HepG2 (cell line): ENCODE data around the gene KRTAP10-9. TPM values are rescaled to one million over a fixed set of nuclear protein-coding genes. Genes with fewer than 3 reads are reported as not detected.

Experiments
- ATAC-seq: fragments of 200-7000 bp; cut with Tn5 transposase; 3 replicates; pipeline ENCODE4 v1.9.1; 2020; ENCODE audit warnings: mild to moderate bottlenecking, moderate library complexity
- BruUV-seq: library from RNA; stranded (reverse); fragments of 400-500 nt; replicated peaks from 2 replicates; lab custom pipeline; 2021; lab: Mats Ljungman, UMichigan
- CTCF ChIA-PET: fragments of 300-600 bp; formaldehyde crosslinking; extraction: SDS; loops from one replicate; lab custom pipeline; 2021; ENCODE audit warnings: low total read pairs, inconsistent platforms, low intra/inter-chr PET ratio; lab: Yijun Ruan, JAX
- POLR2A ChIA-PET: fragments of 350-600 bp; sonication (Branson Sonifier 250); formaldehyde crosslinking; loops from one replicate; lab custom pipeline; 2020; ENCODE audit warnings: antibody characterized with exemption, inconsistent platforms; lab: Yijun Ruan, JAX
- DNase-seq: peaks from one replicate; pipeline ENCODE4 v3.0.0-alpha.2; 2015; ENCODE audit warnings: low spot score
- FAIRE-seq: peaks from 3 replicates; lab custom pipeline; 2011; peaks lifted over from hg19 to GRCh38; lab: Jason Lieb, UNC
- H2AFZ ChIP-seq: one replicate; pipeline ENCODE4 v1.6.1; 2011; ENCODE audit warnings: low read length, inconsistent platforms
- H3K27ac ChIP-seq: fragments of 300-600 bp; 3 replicates; pipeline ENCODE4 v1.8.0; 2011; ENCODE audit warnings: mixed run types, mild to moderate bottlenecking, mixed read lengths, low read length, inconsistent platforms; ENCODE audit not compliant: insufficient read depth; ENCODE audit errors: extremely low read length
- H3K27me3 ChIP-seq, 2 experiments: fragments of 200-600 bp in 1 of 2; 2 replicates in 1 of 2; 3 replicates in 1 of 2; pipeline versions ENCODE4 v1.6.0 to v1.8.0; 2011; ENCODE audit warnings: low read length in 2 of 2, mild to moderate bottlenecking in 2 of 2, moderate library complexity in 2 of 2, inconsistent platforms in 1 of 2; ENCODE audit not compliant: insufficient read depth in 2 of 2, control insufficient read depth in 1 of 2
- H3K36me3 ChIP-seq, 2 experiments: fragments of 200-600 bp in 1 of 2; replicated peaks in 1 of 2; 2 replicates in 1 of 2; 3 replicates in 1 of 2; pipeline versions ENCODE4 v1.5.1 to v1.8.0; 2011; ENCODE audit warnings: low read length in 2 of 2, inconsistent platforms in 1 of 2; ENCODE audit not compliant: insufficient read depth in 2 of 2, control insufficient read depth in 1 of 2
- H3K4me1 ChIP-seq: 2 replicates; pipeline ENCODE4 v1.5.1; 2012; ENCODE audit warnings: low read length, inconsistent platforms; ENCODE audit not compliant: insufficient read depth
- H3K4me2 ChIP-seq: 2 replicates; pipeline ENCODE4 v1.6.0; 2011; ENCODE audit warnings: low read depth, low read length, inconsistent platforms
- H3K4me3 ChIP-seq, 3 experiments: fragments of 200-600 bp in 1 of 3; sonication (generic), shearing (Covaris generic) in 1 of 3; replicated peaks in 1 of 3; 2 replicates each; pipeline ENCODE4 v1.5.1; 2011 to 2016; ENCODE audit warnings: low read length in 3 of 3, inconsistent platforms in 2 of 3, low read depth in 2 of 3, mild to moderate bottlenecking in 2 of 3, control low read depth in 1 of 3, mixed read lengths in 1 of 3; ENCODE audit not compliant: insufficient read depth in 1 of 3
- H3K79me2 ChIP-seq: one replicate; pipeline ENCODE4 v1.6.1; 2011; ENCODE audit warnings: low read length, inconsistent platforms; ENCODE audit not compliant: insufficient read depth
- H3K9ac ChIP-seq: 2 replicates; pipeline ENCODE4 v1.6.0; 2011; ENCODE audit warnings: mild to moderate bottlenecking, low read depth, low read length, inconsistent platforms; ENCODE audit not compliant: insufficient read depth
- H3K9me3 ChIP-seq: 2 replicates; pipeline ENCODE4 v1.5.1; 2012; ENCODE audit warnings: mild to moderate bottlenecking, low read length
- H4K20me1 ChIP-seq: 2 replicates; pipeline ENCODE4 v1.6.0; 2011; ENCODE audit warnings: inconsistent platforms, mild to moderate bottlenecking, low read length, moderate library complexity; ENCODE audit not compliant: insufficient read depth
- IRF2 ChIP-seq: IDR thresholded peaks from 2 replicates; pipeline ENCODE4 v1.6.1; 2018; ENCODE audit warnings: missing genetic modification reagents, missing compliant biosample characterization
- MTA1 ChIP-seq: sonication (generic); formaldehyde crosslinking; IDR thresholded peaks from 2 replicates; pipeline ENCODE4 v1.4.0; 2020; ENCODE audit warnings: missing genetic modification reagents, mild to moderate bottlenecking, borderline replicate concordance
- NFIB ChIP-seq: sonication (generic); formaldehyde crosslinking; IDR thresholded peaks from 2 replicates; pipeline ENCODE4 v1.9.0; 2021; ENCODE audit warnings: missing genetic modification reagents, mild to moderate bottlenecking, borderline replicate concordance
- PCBP1 ChIP-seq: fragments of 200-400 bp; formaldehyde crosslinking; IDR thresholded peaks from 2 replicates; pipeline ENCODE4 v1.6.1; 2017; ENCODE audit warnings: mild to moderate bottlenecking, low read depth, low read length, borderline replicate concordance
- TRIM24 ChIP-seq: sonication (generic); formaldehyde crosslinking; IDR thresholded peaks from 2 replicates; pipeline ENCODE4 v1.8.0; 2022; ENCODE audit warnings: mild to moderate bottlenecking, missing genetic modification reagents
- ZNF468 ChIP-seq: sonication (generic); formaldehyde crosslinking; IDR thresholded peaks from 2 replicates; pipeline ENCODE4 v1.8.0; 2022; ENCODE audit warnings: mild to moderate bottlenecking, moderate library complexity, missing genetic modification reagents
- WGBS: methylation state at CpG from one replicate; pipeline ENCODE4 v1.1.6; 2017; ENCODE audit warnings: low lambda C conversion rate; 5-methylcytosine and 5-hydroxymethylcytosine counted together
- in situ Hi-C: cut with HindIII; loops from 2 replicates; pipeline ENCODE4 v1.10.0; 2017; ENCODE audit warnings: low pct_unique_long_range_greater_than_20kb; ENCODE audit not compliant: extremely low pct_ligation_motif_present
- intact Hi-C: fragments of 100-400 bp; cut with micrococcal nuclease; formaldehyde crosslinking; loops from one replicate; pipeline ENCODE4 v1.10.0; 2022; ENCODE audit not compliant: unreplicated experiment
- polyA plus RNA-seq, 8 experiments: library from polyadenylated mRNA; depleted of rRNA in 3 of 8; stranded (reverse) in 7 of 8; unstranded in 1 of 8; fragments of >200 nt; fragmentation: Illumina TruSeq in 4 of 8; extraction: Trizol in 4 of 8; gene quantifications; 2 replicates each; pipeline versions ENCODE4 v1.2.1 to v1.2.3, GENCODE V29; 2011 to 2016; ENCODE audit warnings: low read depth in 4 of 8, missing spikeins in 1 of 8, mixed read lengths in 1 of 8; ENCODE audit not compliant: insufficient read depth in 1 of 8
- total RNA-seq, 5 experiments: library from RNA; depleted of rRNA; stranded (reverse); fragments of >200 nt; fragmentation: Illumina TruSeq; extraction: Trizol; gene quantifications; 2 replicates each; pipeline ENCODE4 v1.2.3, GENCODE V29; 2016; ENCODE audit warnings: low read depth in 1 of 5
- TF ChIP-seq, protein P1 (sequence below): IDR thresholded peaks from 2 replicates; pipeline ENCODE4 v1.6.1; 2012; ENCODE audit warnings: inconsistent platforms
- TF ChIP-seq, protein P2 (sequence below): sonication (generic); formaldehyde crosslinking; IDR thresholded peaks from 2 replicates; pipeline ENCODE4 v1.8.1; 2023; ENCODE audit warnings: mild to moderate bottlenecking, inconsistent platforms, moderate library complexity, missing genetic modification reagents, borderline replicate concordance
- TF ChIP-seq, protein P3 (sequence below): sonication (generic); formaldehyde crosslinking; conservative IDR thresholded peaks from 2 replicates; pipeline ENCODE4 v1.8.0; 2022; ENCODE audit warnings: missing genetic modification reagents
- TF ChIP-seq, protein P4 (sequence below): sonication (generic); formaldehyde crosslinking; conservative IDR thresholded peaks from 2 replicates; pipeline ENCODE4 v1.5.0; 2020; ENCODE audit warnings: missing genetic modification reagents

KRTAP10-9 gene
- total and polyA plus RNA-seq, 2 of the 13 experiments (the other 11 are each of a cell fraction or from before 2014, with no cell fraction given): not detected

DNA sequence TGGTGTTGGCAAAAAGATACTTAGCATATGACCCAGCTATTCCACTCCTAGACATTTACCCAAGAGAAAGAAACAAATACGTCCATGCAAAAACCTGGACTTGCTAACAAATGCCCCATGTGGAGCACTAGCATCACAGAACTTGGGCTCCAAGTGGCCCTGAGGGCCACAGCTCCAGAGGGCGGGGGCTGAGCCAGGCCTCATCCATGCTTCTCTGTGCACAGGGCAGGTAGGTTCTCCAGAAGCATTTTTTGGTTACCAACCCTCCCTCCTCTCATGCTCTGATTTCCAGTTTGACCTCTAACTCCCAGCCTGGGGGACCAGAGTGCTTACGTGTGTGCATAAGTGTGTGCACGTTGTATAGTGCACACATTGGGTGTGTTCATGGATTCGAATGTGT is 37.8 kb downstream of the KRTAP10-9 start:
- H3K4me3 ChIP-seq: no peak overlapping the region
- no peaks in the 10 kb centered on the region for H3K36me3 ChIP-seq
- no peaks in the 10 kb centered on the region; a peak in 1 of 5 replicates for H3K27me3 ChIP-seq
- in situ Hi-C loops: no loop called here
- no TSS peak for BruUV-seq
- H3K79me2 ChIP-seq: no peaks in the 10 kb centered on the region
- no peaks in the 10 kb centered on the region for H3K4me1 ChIP-seq
- H3K4me2 ChIP-seq: no peak overlapping the region
- ChIA-PET POLR2A (no interaction called here), CTCF (no interaction called here)
- H2AFZ ChIP-seq: no peak overlapping the region
- WGBS: 21% methylated on average over 4 of the region's 5 CpGs
- TF ChIP-seq, protein P1, sequence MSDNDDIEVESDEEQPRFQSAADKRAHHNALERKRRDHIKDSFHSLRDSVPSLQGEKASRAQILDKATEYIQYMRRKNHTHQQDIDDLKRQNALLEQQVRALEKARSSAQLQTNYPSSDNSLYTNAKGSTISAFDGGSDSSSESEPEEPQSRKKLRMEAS: no peak
- FAIRE-seq (no peak), ATAC-seq (no peak), DNase-seq (no peak)
- intact Hi-C loops: no loop called here
- H3K9ac ChIP-seq: no peak overlapping the region
- H3K27ac ChIP-seq: no peak overlapping the region
- no peaks in the 10 kb centered on the region for H4K20me1 ChIP-seq
- no peaks in the 10 kb centered on the region for H3K9me3 ChIP-seq

DNA sequence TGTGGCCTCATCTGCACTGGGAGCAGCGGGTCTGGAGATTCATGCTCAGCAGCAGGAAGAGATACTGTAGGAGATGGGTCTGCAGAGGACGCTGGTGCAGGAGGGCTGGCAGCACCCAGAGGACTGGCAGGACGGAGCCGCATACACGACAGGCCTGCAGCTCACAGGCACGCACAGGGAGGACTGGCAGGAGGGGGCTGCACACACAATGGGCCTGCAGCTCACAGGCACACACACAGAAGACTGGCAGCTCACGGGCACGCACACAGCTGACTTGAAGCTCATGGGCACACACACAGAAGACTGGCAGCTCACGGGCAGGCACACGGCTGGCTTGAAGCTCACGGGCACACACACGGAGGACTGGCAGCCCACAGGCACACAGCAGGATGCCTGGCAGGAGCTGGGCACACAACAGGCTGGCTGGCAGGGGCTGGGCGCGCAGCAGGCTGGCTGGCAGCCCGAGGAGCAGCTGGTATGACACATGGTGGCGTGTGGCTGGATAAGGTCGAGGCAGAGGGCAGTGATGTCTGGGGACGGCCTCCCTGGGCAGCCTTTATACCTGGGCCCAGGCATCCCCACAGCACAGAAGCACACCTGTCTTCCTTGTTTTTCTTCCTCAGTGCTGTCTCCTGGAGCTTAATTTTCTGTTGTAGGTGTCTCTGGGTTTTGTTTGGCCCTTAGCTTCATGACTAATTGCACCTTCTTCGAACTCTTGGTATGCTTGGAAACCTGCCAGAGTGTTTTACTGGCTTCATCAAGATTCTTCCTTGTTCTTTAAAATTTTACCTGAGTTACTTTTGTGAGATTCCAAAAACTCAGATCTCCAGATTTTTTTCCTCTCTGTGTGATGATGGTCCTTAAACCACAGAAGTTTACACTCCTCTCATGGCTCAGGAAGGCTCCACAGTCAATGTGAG is 39.8 kb downstream of the KRTAP10-9 start, which contains the start of gene KRTAP12-2:
KRTAP12-2 (minus strand) TSS at position 527 of the 920 bp plus-strand sequence; CDS start at position 486, 41 bp downstream.
- Histone ChIP-seq H3K4me1 (no peaks in the 10 kb centered on the region), H3K4me2 (no peak within 1 kb of the TSS), H3K4me3 (no peak within 1 kb of the TSS), H4K20me1 (no peaks in the 10 kb centered on the region), H3K27ac (no peak within 1 kb of the TSS), H3K9me3 (no peaks in the 10 kb centered on the region; the same call in 1 of the 2 replicates), H2AFZ (no peak within 1 kb of the TSS), H3K9ac (no peak within 1 kb of the TSS), H3K79me2 (no peaks in the 10 kb centered on the region), H3K36me3 (no peaks in the 10 kb centered on the region), H3K27me3 (no peaks in the 10 kb centered on the region; a peak in 1 of 5 replicates)
- 21% methylated on average over 4 of the region's 19 CpGs for WGBS
- FAIRE-seq (no peak), DNase-seq (no peak), ATAC-seq (no peak)
- in situ Hi-C loops: no loop called here
- ChIA-PET POLR2A (no interaction called here), CTCF (no interaction called here)
- intact Hi-C loops: no loop called here
- BruUV-seq: no TSS peak
- TF ChIP-seq NFIB (CRISPR knock-in tag) (no peak), IRF2 (no peak), PCBP1 (no peak), TRIM24 (no peak), ZNF468 (CRISPR knock-in tag) (no peak), MTA1 (CRISPR knock-in tag) (no peak)
- TF ChIP-seq, protein P2, sequence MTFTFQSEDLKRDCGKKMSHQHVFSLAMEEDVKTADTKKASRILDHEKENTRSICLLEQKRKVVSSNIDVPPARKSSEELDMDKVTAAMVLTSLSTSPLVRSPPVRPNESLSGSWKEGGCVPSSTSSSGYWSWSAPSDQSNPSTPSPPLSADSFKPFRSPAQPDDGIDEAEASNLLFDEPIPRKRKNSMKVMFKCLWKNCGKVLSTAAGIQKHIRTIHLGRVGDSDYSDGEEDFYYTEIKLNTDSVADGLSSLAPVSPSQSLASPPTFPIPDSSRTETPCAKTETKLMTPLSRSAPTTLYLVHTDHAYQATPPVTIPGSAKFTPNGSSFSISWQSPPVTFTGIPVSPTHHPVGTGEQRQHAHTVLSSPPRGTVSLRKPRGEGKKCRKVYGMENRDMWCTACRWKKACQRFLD (CRISPR knock-in tag): no peak
- TF ChIP-seq, protein P3, sequence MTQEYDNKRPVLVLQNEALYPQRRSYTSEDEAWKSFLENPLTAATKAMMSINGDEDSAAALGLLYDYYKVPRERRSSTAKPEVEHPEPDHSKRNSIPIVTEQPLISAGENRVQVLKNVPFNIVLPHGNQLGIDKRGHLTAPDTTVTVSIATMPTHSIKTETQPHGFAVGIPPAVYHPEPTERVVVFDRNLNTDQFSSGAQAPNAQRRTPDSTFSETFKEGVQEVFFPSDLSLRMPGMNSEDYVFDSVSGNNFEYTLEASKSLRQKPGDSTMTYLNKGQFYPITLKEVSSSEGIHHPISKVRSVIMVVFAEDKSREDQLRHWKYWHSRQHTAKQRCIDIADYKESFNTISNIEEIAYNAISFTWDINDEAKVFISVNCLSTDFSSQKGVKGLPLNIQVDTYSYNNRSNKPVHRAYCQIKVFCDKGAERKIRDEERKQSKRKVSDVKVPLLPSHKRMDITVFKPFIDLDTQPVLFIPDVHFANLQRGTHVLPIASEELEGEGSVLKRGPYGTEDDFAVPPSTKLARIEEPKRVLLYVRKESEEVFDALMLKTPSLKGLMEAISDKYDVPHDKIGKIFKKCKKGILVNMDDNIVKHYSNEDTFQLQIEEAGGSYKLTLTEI (CRISPR knock-in tag): no peak
- TF ChIP-seq, protein P4, sequence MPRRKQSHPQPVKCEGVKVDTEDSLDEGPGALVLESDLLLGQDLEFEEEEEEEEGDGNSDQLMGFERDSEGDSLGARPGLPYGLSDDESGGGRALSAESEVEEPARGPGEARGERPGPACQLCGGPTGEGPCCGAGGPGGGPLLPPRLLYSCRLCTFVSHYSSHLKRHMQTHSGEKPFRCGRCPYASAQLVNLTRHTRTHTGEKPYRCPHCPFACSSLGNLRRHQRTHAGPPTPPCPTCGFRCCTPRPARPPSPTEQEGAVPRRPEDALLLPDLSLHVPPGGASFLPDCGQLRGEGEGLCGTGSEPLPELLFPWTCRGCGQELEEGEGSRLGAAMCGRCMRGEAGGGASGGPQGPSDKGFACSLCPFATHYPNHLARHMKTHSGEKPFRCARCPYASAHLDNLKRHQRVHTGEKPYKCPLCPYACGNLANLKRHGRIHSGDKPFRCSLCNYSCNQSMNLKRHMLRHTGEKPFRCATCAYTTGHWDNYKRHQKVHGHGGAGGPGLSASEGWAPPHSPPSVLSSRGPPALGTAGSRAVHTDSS: no peak
